DOHH2 (cell line): ENCODE measurements around the gene OPRL1.

Source experiments
- H3F3A ChIP-seq: fragments of 200-600 bp; sonication (generic), shearing (Covaris generic); 2 replicates; pipeline ENCODE4 v1.6.0; 2016; ENCODE audit warnings: antibody characterized with exemption, mild to moderate bottlenecking; ENCODE audit not compliant: control insufficient read depth, insufficient read depth
- H3K27ac ChIP-seq: fragments of 200-600 bp; sonication (generic); 2 replicates; pipeline ENCODE4 v1.5.1; 2014; ENCODE audit warnings: low read depth, mild to moderate bottlenecking, low read length, moderate library complexity
- H3K27me3 ChIP-seq: fragments of 200-600 bp; sonication (generic); 2 replicates; pipeline ENCODE4 v1.6.1; 2014; ENCODE audit warnings: mild to moderate bottlenecking, low read length, mixed read lengths; ENCODE audit not compliant: control insufficient read depth
- H3K36me3 ChIP-seq: fragments of 200-600 bp; sonication (generic); 2 replicates; pipeline ENCODE4 v1.6.1; 2014; ENCODE audit warnings: mild to moderate bottlenecking, low read length, moderate library complexity, mixed read lengths; ENCODE audit not compliant: control insufficient read depth
- H3K4me1 ChIP-seq: fragments of 200-600 bp; sonication (generic); 2 replicates; pipeline ENCODE4 v1.6.1; 2014; ENCODE audit warnings: mild to moderate bottlenecking, low read length, mixed read lengths; ENCODE audit not compliant: control insufficient read depth
- H3K4me2 ChIP-seq: fragments of 200-600 bp; sonication (generic); 2 replicates; pipeline ENCODE4 v1.6.0; 2014; ENCODE audit warnings: mild to moderate bottlenecking, low read length, moderate library complexity
- H3K4me3 ChIP-seq: fragments of 200-600 bp; sonication (generic); 2 replicates; pipeline ENCODE4 v1.5.1; 2014; ENCODE audit warnings: mild to moderate bottlenecking, low read length, mixed read lengths
- H3K79me2 ChIP-seq: fragments of 200-600 bp; sonication (generic); 2 replicates; pipeline ENCODE4 v1.6.1; 2014; ENCODE audit warnings: mild to moderate bottlenecking, low read length, mixed read lengths; ENCODE audit not compliant: control insufficient read depth
- H3K9me2 ChIP-seq: fragments of 200-600 bp; sonication (generic); replicated peaks from 2 replicates; pipeline ENCODE4 v1.6.1; 2014; ENCODE audit warnings: mild to moderate bottlenecking, low read length, mixed read lengths; ENCODE audit not compliant: control insufficient read depth
- H3K9me3 ChIP-seq: fragments of 200-600 bp; sonication (generic); 2 replicates; pipeline ENCODE4 v1.6.1; 2014; ENCODE audit warnings: antibody characterized with exemption, low read length, mixed read lengths; ENCODE audit not compliant: control insufficient read depth, insufficient read depth
- H4K20me1 ChIP-seq: fragments of 200-600 bp; sonication (generic); 2 replicates; pipeline ENCODE4 v1.6.0; 2014; ENCODE audit warnings: low read depth, mild to moderate bottlenecking, antibody characterized with exemption, low read length, moderate library complexity; ENCODE audit not compliant: control insufficient read depth, insufficient read depth
- CTCF ChIP-seq: fragments of 200-600 bp; sonication (generic); IDR thresholded peaks from one replicate; pipeline ENCODE4 v1.5.1; 2014; ENCODE audit warnings: antibody characterized with exemption, mild to moderate bottlenecking, low read depth, low read length; ENCODE audit not compliant: poor library complexity, severe bottlenecking
- EZH2phosphoT487 ChIP-seq: fragments of 200-600 bp; sonication (generic); IDR thresholded peaks from 2 replicates; pipeline ENCODE4 v1.6.1; 2017; ENCODE audit warnings: borderline replicate concordance, mild to moderate bottlenecking, antibody characterized with exemption, low read length, moderate library complexity, mixed read lengths

The OPRL1 gene

GRCh38 chr20:64111841-64112641, 32.2 kb downstream of the OPRL1 start:
- Histone ChIP-seq H3K9me2 (no peaks in the 10 kb centered on the region), H3K36me3 (no peaks in the 10 kb centered on the region), H3K79me2 (no peaks in the 10 kb centered on the region), H3K27ac (no peak overlapping the region), H3K27me3 (peaks cover 15% of the 10 kb centered on the region; the same call in 1 of the 2 replicates), H4K20me1 (no peaks in the 10 kb centered on the region), H3K4me1 (peaks cover 12% of the 10 kb centered on the region), H3F3A (no peaks in the 10 kb centered on the region), H3K4me2 (no peak overlapping the region), H3K9me3 (no peaks in the 10 kb centered on the region), H3K4me3 (no peak overlapping the region)
- TF ChIP-seq EZH2phosphoT487 (no peak), CTCF (no peak)

DNA sequence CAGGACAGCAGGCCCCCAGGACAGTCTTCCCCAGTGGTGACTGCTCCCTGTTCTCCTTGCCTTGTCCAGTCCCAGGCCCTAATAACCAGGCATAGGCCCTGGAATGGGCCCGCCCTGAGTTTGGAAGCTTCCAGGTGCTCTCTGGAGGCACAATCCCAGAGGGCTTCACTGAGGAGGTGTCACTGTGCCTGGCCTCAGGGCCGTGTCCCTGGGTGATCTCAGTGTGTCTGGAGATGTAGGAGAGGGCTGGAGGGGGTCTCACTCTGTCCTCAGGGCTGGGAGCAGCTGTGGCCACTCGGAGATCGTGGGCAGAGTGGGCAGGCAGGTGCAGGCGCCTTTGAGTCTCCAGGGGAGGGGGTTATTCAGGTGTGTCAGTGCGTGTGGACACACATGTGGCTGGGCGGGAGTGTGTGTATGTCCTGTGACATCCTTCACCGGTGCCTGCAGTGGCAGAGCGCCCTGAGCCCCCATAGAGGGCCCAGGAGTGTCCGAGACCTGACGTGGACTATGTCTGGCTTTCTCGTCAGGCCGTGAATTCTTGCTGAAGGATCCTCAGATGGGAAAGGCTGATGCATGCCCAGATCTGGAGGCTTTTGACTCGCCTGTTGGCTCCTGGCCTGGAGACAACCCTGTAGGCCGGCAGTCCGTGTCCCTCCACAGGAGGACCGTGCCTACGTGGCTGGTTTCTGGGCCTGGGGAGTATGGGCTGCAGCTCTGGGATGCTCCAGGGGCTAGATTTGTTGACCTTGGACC, 33.0 kb downstream of the OPRL1 start:
- Histone ChIP-seq H3K36me3 (no peaks in the 10 kb centered on the region), H3K27me3 (peaks cover 15% of the 10 kb centered on the region; the same call in 1 of the 2 replicates), H3K79me2 (no peaks in the 10 kb centered on the region), H3K9me3 (no peaks in the 10 kb centered on the region), H3K4me2 (no peak overlapping the region), H3K27ac (no peak overlapping the region), H3K9me2 (no peaks in the 10 kb centered on the region), H3K4me1 (peaks cover 4% of the 10 kb centered on the region), H3F3A (no peaks in the 10 kb centered on the region), H3K4me3 (no peak overlapping the region), H4K20me1 (no peaks in the 10 kb centered on the region)
- no peak for TF ChIP-seq EZH2phosphoT487
- no peak for TF ChIP-seq CTCF

DNA sequence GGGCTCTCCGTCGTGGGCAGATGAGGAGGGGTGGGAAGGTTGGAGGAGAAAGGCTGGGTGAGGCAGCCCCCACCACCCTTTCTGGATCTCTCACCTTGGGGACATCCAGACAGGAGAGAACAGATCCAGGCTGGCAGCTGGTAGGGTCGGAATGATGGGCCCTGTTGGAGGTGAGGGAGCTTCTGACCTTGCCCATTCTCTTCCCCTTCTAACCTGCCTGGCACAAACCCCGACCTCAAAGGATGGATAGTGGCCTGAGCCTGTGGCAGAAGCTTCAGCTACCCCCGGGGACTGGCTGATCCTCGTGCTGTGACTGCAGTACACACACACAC, 33.5 kb downstream of the OPRL1 start:
- no peaks in the 10 kb centered on the region for H3F3A ChIP-seq
- H3K4me2 ChIP-seq = no peak overlapping the region
- H3K9me3 ChIP-seq = no peaks in the 10 kb centered on the region
- peaks cover 15% of the 10 kb centered on the region; the same call in 1 of the 2 replicates for H3K27me3 ChIP-seq
- no peaks in the 10 kb centered on the region for H3K4me1 ChIP-seq
- TF ChIP-seq CTCF (no peak), EZH2phosphoT487 (no peak)
- H3K27ac ChIP-seq = no peak overlapping the region
- H4K20me1 ChIP-seq = no peaks in the 10 kb centered on the region
- H3K79me2 ChIP-seq = no peaks in the 10 kb centered on the region
- no peaks in the 10 kb centered on the region for H3K9me2 ChIP-seq
- no peak overlapping the region for H3K4me3 ChIP-seq
- no peaks in the 10 kb centered on the region for H3K36me3 ChIP-seq
